Measurements from ENCODE around the gene UBL4B.

DNA sequence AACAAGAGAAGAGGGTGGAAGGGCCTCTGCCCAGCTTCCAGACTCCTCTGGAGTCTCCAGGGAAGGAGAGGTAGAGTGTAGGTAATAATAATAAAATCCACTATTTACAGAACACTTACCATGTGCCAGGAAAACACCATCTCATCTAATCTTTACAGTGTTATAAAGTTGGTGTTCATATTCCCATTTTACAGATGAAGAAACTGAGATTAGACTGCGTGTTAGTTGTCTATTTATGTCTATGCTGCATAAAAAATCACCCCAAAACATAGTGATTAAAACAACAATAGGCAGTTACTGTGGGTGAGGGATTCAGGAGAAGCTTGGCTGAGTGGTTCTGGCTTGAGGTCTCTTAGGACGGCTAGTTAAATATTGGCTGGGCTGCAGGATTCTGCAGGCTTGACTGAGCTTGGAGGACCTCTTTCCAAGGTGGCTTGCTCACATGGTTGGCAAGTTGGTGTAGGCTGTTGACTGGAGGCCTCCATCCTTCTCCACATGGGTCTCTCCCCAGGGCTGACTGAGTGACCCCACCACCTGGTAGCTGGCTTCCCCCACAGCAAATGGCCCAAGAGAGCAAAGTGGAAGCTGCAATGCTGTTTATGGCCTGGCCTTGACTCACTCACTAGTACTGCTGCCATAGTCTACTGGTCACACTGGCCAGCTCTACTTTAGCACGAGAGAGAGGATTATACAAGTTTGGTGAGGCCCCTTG lies 35.3 kb upstream of the UBL4B start:
- TF ChIP-seq POLR2AphosphoS5 (IDR thresholded peaks at IDR 0.05; ENCODE audit: low read depth, low read length) (no peak), POLR2A (IDR thresholded peaks at IDR 0.05; ENCODE audit: low read depth, low read length) (no peak), TAF1 (IDR thresholded peaks at IDR 0.05; ENCODE audit: borderline replicate concordance, low read depth, low read length) (no peak)
